ENCODE results near the gene C6orf163.

Gene C6orf163

DNA sequence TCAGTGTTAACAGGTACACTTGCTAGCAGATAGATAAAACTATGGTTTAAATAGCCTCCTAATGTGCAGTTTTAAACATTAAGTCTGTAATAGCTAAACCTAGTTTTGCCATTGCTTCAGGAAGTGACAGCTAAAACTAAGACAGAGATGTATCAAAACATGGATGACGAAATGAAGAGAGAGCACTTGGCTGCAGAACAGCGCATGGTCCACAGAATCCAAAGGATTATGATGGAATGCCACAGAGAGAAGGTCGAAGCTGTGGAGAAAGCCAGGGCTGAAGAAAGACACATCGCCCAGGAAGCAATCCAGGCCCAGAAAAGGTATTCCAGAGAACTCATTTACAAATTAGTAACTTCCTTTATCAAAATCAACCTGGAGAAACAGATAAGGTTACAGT lies 11.6 kb downstream of the C6orf163 start:
- in situ Hi-C loops (cut with HindIII; ENCODE audit: low sequenced_read_pairs): no loop called here

GRCh38 chr6:87357479-87358196 lies 13.0 kb downstream of the C6orf163 start:
- in situ Hi-C loops (cut with HindIII; ENCODE audit: low sequenced_read_pairs): no loop called here

DNA sequence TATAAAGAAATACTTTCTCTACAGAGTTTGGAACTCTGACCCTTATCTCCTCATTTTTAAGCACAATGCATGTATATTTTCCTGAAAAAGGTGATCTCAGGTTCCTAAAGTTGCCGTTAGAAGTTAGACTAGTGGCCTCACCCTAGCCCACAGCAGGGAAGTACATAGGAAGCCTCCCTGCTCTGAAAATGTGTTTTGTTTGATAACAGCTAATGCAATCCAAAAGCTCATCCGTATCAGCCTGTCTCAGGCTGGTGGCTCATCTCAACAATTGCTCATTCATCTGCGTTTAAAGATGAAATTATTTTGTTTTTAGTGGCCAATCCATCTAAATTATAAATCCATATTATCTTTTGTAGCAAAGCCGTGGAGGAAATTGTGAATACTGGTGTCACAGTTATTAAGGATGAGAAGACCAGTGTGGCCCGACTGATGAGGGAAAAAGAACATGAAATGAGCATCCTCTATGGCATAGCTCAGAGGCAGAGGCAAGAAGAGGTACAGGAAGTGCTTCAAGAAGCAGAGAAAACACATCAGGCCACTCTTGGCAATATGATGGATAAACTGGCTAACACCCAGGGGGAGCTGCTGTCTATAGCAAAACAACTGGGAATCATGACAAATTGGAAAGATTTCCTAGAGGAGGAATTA lies 20.1 kb downstream of the C6orf163 start:
- in situ Hi-C loops (cut with HindIII; ENCODE audit: low sequenced_read_pairs): no loop called here

- in situ Hi-C loops (cut with HindIII; ENCODE audit: low sequenced_read_pairs): no loop called here
These were observed 21.6 kb downstream of the C6orf163 start for GRCh38 chr6:87366072-87366827.

- in situ Hi-C loops (cut with HindIII; ENCODE audit: low sequenced_read_pairs): no loop called here
These were observed 22.3 kb downstream of the C6orf163 start for GRCh38 chr6:87366899-87367298.

DNA sequence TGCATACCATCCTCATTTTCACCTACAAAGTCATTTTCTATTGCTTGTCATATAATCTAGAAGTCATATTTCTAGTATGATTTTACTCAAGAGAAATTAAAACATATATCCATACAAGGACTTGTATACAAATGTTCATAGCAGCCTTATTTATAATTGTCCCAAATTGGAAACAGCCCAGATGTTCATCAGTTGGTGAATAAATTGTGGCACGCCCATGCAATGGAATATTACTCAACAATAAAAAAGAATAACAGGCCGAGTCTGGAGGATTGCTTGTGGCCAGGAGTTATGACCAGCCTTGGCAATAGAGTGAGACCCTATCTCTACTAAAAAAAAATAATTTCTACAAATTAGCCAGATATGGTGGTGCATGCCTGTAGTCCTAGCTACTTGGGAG lies 28.8 kb downstream of the C6orf163 start:
- in situ Hi-C loops (cut with HindIII; ENCODE audit: low sequenced_read_pairs): no loop called here

DNA sequence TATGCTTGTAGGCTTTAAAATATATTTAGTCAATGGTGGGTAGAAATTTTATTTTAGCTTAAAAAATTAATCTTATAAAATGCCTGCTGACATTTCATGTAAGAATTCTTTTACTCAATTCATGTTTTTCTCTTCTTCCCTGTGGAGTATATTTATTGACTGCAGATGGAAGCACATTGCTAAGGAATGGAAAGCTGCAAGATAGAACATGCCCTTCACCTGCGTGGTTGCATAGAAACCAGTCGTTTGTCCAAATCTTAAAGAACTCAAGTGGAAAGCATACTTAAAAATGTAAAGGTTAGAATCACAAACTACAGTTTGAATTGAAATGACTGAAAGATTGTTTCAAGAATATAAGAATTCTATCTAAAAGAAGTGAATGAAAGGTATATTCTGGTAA lies 30.7 kb downstream of the C6orf163 start:
- in situ Hi-C loops (cut with HindIII; ENCODE audit: low sequenced_read_pairs): no loop called here

GRCh38 chr6:87376643-87377042 lies 32.0 kb downstream of the C6orf163 start:
- in situ Hi-C loops (cut with HindIII; ENCODE audit: low sequenced_read_pairs): no loop called here

- in situ Hi-C loops (cut with HindIII; ENCODE audit: low sequenced_read_pairs): no loop called here
These were observed 34.3 kb downstream of the C6orf163 start for GRCh38 chr6:87378947-87379346.

- in situ Hi-C loops (cut with HindIII; ENCODE audit: low sequenced_read_pairs): no loop called here
These were observed 38.2 kb downstream of the C6orf163 start for GRCh38 chr6:87382861-87383260.

GRCh38 chr6:87384038-87384437 lies 39.4 kb downstream of the C6orf163 start:
- in situ Hi-C loops (cut with HindIII; ENCODE audit: low sequenced_read_pairs): no loop called here

GRCh38 chr6:87384449-87384848 lies 39.8 kb downstream of the C6orf163 start:
- in situ Hi-C loops (cut with HindIII; ENCODE audit: low sequenced_read_pairs): no loop called here

GRCh38 chr6:87391334-87391733 lies 46.7 kb downstream of the C6orf163 start:
- in situ Hi-C loops (cut with HindIII; ENCODE audit: low sequenced_read_pairs): no loop called here

DNA sequence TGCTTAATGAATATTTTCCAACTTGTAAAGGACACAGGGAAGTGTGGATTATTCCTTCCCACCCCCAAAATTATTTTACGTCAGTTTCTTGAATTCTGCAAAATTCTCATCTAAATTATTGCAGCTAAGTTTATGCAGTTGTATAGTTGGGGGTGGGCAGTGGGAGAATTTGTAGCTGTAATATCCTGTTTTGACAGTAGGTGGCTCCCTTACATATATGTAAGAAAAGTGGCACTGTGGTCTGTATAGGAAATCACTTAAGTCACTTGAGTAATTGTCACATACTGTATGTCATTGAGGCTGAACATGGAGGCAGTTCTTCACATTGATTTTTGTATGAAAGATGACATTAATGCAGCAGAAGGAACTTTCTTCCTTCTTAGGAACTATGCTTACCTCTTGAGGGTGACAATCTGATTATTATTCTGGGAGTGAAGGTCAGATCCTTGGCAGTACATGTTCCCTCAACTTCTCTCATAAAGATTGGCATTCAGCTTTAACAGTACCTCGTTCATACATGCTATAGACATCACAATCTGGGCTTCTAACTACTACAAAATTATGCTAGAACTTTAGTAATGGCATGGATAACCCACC lies 48.5 kb downstream of the C6orf163 start:
- in situ Hi-C loops (cut with HindIII; ENCODE audit: low sequenced_read_pairs): no loop called here

GRCh38 chr6:87395431-87395830 lies 50.8 kb downstream of the C6orf163 start:
- in situ Hi-C loops (cut with HindIII; ENCODE audit: low sequenced_read_pairs): no loop called here

DNA sequence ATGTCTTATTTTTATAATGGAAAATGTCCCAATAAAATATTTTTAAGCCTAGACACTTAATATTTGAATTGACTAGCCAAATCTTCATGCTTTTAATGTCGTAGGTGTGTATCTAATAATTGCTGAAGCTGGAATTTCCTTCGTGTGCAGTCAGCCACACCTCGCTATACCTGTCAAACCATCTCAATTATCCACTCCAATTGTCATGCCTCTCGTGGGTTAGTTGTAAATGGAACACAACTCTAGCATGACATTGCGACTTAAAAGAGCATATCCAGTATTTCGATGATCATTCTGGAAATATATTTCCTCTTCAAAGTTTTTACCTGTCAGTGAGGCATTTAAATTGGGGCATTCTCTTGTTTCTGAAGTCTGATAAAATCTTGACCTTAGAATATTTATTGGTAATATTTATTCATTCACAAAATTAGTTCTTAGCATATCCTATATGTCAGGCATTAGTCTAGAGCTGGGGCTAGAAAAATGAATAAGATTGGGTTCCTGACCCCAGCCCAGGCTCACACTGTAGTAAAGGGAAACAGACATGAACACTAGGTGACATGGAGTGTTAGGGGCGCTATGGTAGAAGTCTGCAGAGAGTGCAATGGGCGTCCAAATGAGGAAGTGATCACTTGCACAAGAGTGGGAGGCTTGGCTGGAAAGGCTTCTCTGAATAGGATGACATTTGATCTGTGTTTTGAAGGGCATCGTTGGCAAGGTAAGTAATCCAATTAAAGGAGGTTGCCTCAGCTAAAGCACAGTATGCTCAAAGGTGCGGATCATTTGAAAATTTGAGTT lies 52.2 kb downstream of the C6orf163 start:
- in situ Hi-C loops (cut with HindIII; ENCODE audit: low sequenced_read_pairs): no loop called here

- in situ Hi-C loops (cut with HindIII; ENCODE audit: low sequenced_read_pairs): no loop called here
These were observed 53.0 kb downstream of the C6orf163 start for GRCh38 chr6:87397656-87398055.

GRCh38 chr6:87401832-87402231 lies 57.2 kb downstream of the C6orf163 start:
- in situ Hi-C loops (cut with HindIII; ENCODE audit: low sequenced_read_pairs): no loop called here

DNA sequence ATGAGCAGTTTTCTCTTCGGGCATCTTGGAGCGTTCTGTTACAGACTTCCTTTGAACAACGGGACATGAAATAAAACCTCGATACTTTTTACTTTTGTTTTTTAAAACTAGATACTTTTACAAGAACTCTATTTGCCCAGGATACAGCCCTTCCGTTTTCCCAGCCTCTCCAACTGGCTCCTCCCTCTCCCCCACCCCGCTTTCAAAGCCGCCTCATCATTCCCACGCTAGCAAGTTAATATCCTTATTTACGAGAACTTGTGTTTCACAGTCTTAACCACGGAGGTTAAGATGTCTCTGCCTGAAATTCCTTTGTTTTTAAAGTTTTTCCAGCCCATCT lies 62.9 kb downstream of the C6orf163 start:
- in situ Hi-C loops (cut with HindIII; ENCODE audit: low sequenced_read_pairs): no loop called here

GRCh38 chr6:87407901-87408720 lies 63.5 kb downstream of the C6orf163 start, which contains the start of gene CFAP206:
CFAP206 (plus strand) TSS chr6:87407972; CDS start chr6:87409840, 1,868 bp downstream.
- in situ Hi-C loops (cut with HindIII; ENCODE audit: low sequenced_read_pairs): no loop called here

Measured in DLD1 (cell line).